Non-pigmented ciliary epithelial cell (primary cell): Measurements from ENCODE around the gene CTIF.

ENCODE experiments used
- DNase-seq: peaks from one replicate; pipeline ENCODE4 v3.0.0-alpha.2; 2010; ENCODE audit warnings: low read depth

Gene CTIF

DNA sequence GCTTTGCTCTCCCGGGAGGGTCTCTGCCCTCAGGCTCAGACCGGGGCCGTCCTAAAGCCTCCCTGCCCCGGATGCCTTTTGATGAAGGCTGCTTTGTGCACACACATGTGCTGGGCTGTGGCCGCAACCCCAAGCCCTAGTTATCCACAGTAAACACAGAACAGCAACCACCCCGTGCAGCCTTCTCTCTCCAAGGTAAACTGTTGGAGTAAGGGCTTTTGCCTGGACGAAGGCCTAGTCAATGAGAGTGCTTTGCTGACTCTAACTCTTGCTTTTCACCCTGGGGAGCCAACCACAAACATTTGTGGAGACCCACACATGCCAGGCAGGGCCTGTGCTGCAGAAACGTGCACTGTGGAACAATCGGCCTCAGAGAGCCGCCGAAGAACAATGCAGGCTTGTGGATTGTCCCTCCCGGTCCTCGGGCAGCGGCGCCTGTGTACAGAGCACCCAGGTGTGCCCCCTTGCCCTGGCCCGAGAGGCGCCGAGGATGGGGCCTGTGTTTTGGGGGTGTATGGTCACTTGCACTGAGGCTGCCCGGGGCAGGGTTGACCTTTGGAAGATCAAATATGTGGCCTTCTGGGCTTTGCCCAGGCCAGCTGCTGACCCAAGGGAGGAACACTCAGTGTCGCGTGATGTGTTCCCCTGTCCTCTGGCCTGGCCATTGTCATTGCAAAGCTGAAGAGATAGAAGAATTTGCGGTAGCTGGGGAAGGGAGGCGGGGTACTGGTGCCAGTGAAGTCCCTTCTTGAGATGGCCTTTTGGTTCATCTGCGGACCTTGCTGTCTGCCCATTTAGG lies 37.0 kb downstream of the CTIF start:
- no peak for DNase-seq

DNA sequence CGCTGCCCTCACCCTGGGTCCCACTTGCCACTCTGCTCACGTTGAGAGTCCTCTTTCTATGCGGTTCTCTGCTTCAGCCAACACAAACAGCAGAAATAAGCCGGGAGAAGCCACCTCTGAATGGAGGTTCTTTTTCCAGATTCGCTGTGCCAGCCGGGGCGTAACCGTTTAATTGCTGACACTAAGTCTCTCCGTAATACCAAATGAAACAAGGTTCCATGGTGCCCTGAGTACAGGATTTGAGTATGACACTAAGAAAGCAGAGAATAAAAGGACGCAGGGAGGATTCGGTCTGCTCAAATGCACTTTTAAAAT lies 37.6 kb downstream of the CTIF start:
- DNase-seq = no peak

DNA sequence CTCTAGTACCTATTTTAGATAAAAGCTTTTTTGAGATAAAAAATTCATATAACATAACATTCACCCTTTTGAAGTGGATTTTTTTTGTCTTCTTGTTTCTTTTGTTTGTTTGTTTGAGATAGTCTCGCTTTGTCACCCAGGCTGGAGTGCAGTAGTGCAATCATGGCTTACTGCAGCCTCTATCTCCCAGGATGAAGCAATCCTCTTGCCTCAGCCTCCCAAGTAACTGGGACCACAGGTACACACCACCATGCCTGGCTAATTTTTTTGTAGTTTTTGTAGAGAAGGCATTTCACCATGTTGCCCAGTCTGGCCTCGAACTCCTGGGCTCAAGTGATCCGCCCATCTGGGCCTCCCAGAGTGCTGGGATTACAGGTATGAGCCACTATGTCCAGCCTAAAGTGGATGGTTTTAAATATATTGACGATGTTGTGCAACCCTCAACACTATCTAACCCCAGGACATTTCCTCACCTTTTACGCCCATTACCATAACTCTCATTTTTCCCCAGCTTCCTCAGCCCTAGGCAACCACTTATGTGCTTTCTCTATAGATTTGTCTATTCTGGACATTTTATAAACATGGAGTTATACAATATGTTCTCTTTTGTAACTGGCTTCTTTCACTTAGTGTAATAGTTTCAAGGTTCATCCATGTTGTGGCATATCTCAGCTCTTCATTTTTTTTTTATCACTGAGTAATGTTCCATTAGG lies 38.8 kb downstream of the CTIF start:
- no peak for DNase-seq

DNA sequence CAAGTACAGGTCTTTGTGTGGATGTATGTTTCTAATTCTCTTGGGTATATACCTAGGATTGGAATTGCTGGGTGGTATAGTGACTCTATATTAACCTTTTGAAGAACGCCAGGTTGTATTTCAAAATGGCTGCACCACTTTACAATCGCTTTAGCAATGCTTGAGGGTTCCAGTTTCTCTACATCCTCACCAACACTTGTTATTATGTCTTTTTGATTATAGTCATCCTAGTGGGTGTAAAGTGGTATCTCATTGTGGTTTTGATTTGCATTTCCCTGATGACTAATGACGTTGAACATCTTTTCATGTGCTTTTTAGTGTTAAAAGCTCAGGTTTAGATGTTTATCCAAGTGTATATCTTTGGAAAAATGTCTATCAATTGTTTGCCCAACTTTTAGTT lies 39.5 kb downstream of the CTIF start:
- DNase-seq = no peak

DNA sequence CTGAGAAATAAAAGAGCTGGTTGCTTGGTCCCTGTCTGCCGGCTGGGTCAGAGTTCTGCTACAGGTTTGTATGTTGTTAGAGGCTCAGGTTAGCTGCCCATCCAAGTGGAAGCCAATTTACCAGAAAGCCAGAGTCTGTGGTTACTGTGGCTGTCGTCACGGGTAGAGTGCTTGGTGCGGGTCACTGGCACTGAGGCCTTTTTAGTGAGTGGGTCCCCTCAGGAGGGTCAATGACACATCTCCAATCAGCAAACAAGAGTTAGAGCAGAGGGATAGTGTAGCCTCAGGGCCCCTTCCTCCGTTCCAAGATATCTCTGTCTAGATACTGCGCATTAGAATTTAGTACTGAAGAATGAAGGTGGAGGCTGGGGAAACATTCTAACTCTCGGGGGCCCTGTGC lies 41.2 kb downstream of the CTIF start:
- no peak for DNase-seq

GRCh38 chr18:48580782-48581181 lies 42.0 kb downstream of the CTIF start:
- DNase-seq = no peak

DNA sequence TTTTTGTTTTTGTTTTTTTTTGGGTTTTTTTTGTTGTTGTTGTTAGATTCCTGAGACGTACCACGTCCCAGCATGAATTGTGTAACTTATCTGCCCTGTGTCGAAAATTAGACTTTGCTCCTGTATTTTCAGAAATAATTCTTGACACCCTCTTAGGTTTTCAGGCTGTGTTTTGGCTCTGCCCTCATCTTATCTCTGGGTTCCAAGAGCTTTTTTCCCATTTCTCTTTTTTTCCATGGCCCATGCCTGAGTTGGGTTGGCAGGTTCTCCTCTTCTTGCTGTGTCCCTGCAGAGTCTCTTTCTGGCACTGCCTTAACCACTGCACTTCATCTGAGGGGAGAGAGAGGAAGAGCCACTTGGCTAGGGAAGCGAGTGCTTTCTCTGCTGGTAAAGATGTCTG lies 42.4 kb downstream of the CTIF start:
- DNase-seq = no peak

DNA sequence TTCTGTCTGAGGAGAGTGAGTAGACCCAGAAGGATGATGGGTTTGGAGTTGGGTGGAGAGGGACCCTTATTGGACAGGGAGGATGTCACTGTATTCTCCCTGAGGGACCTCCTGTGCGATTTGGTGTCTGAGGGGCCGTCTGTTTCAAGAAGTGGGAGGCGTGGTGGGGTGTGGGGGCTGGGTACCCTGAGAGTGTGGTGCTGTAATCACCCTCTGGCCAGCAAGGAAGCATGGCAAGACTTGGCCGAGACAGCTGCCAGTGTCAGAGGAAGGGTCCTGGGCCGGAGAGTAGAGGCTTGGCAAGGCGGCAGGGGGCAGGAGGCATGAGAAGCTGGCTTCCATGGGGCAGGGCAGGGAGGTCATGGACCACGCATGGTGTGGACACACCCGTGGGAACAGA lies 43.1 kb downstream of the CTIF start:
- DNase-seq = no peak

DNA sequence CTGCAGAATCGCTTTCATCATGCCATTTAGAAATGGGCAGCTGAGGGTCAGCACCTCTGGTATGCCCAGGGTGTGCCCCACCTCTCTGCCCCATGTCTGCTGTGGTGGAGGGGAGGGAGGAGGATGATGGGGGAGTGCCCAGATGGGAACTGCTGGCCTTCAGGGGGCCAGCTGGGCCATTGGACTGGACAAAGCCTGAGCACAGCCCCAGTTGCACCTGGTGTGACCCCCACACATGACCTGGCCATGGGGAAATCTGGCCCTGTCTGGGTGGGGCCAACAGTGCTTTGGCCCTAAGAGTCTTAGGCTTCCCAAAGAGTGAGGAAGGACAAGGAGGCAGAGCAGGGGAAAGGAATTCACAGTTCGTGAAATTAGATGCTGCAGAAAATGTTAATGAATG lies 44.1 kb downstream of the CTIF start:
- DNase-seq = no peak

GRCh38 chr18:48583573-48583972 lies 44.7 kb downstream of the CTIF start:
- no peak for DNase-seq

- DNase-seq = no peak
These were observed 51.1 kb downstream of the CTIF start for GRCh38 chr18:48589797-48590519.

- DNase-seq = peak; percentile 79
These were observed 51.8 kb downstream of the CTIF start for GRCh38 chr18:48590678-48591077.

DNA sequence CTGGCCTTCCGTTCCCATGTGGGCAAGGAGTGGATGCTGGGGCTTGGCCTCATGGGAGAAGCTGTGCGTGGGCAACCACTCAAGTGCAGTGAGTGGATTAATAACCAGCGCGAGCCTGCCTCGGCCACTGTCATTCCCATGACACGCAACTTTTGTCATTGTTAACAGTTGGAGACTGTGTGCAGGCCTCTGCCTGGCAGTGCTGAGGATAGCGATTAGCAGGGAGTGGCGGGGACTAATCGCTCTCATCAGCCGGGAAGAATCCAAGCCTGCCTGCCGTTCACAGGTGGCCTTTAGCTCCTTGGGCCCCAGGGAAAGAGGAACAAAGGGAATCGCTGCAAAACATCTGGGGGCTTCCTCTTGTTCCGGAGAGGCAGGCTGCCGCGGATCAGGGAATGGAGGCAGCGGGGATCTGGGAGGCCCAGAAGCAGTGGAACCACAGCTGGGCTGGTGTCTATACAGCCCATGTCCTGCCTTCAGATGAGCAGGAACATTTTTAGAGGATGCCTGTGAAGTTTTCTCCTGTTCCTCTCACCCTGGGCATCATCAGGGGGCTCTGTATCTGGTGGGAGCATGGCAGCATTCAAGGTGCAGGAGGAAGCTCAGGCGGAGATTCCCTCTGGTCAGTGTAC lies 53.8 kb downstream of the CTIF start:
- no peak for DNase-seq

DNA sequence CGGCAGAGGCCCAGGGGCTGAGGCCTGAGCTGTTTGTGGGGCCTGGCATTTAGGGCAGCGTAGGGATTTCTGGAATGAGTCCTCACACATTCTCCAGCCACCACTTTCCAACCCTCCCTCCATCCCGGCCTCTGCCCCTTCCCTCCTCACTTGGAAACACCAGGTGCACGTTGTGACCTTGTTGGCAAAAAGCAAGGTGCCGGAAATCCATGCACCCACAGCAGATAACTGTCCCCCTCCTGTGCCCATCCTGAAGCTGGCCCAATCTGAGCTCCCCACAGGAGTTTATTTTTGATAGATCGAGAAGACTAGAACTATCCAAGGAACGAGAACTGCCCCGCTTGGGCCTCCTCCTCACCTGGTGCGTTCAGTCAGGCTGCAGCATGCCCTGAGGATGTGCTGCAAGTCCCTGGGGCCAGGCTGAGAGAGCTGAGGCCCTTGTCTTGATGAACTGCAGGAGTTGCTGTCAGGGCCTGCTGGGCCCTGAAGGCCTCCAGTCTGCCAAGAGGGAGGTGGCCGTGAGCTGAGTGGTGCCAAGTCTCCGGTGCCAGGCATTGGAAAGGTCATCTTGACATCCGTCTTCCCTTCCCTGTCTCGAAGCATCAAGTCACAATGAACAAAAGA lies 55.8 kb downstream of the CTIF start:
- DNase-seq = no peak

GRCh38 chr18:48595703-48596218 lies 56.9 kb downstream of the CTIF start:
- DNase-seq = no peak

GRCh38 chr18:48597110-48597509 lies 58.3 kb downstream of the CTIF start:
- no peak for DNase-seq

- no peak for DNase-seq
These were observed 58.8 kb downstream of the CTIF start for GRCh38 chr18:48597671-48598070.

DNA sequence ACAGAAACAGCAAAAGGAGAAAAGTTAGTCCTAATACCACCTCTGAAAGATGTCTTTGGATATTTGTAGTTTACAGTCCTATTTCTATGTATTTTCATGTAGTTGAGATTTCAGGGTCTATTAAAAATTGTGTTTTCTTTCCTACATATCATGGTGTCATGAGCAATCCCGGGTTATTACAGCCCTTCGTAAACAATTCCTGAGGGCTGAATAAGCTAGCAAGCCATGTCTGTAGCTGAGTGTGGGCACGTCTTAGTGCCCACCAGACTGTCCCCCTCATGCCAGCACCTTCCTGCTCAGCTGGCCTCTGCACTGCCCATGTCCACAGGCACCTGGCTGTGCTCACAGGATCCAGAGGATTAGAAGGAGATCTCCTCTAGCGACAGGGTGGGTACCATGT lies 60.6 kb downstream of the CTIF start:
- no peak for DNase-seq

- no peak for DNase-seq
These were observed 61.2 kb downstream of the CTIF start for GRCh38 chr18:48600046-48600445.

DNA sequence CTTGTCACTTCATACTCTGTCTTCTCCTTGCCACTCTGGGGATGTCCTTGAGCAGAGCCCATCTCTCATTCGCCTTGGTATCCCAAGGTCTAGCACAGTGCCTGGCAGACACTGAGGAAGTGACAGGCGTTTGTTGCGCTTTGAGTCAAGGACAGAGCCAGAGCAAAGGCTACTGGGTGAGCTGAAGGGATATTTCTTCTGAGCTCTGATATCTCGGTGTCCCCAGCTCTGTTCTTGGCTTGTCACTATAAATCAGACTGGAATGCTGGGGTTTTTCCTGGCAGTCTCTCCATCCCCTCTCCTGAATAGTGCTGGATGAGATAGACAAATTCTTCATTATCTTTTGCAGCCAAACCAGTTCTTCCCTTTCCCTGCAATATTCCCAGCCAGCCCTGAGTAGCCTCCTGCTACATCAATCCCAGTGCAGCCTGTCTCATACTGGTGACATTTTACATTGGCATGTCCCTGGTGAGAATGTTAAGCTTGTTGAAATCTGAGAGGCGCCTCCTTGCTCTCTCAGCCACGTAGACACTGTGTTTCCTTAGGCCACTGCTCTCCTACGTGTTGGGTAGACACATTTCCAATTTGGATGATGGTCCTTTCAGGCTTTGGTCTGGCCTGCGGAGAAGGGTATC lies 61.7 kb downstream of the CTIF start:
- no peak for DNase-seq

GRCh38 chr18:48601343-48601742 lies 62.5 kb downstream of the CTIF start:
- DNase-seq = no peak
